Measurements from ENCODE around the gene BMP8A.
"Not testable (repeated sequence)": the region's sequence is repeated elsewhere in the genome, so short reads cannot be mapped to it uniquely, and the experiment has no call there.

The BMP8A gene

DNA sequence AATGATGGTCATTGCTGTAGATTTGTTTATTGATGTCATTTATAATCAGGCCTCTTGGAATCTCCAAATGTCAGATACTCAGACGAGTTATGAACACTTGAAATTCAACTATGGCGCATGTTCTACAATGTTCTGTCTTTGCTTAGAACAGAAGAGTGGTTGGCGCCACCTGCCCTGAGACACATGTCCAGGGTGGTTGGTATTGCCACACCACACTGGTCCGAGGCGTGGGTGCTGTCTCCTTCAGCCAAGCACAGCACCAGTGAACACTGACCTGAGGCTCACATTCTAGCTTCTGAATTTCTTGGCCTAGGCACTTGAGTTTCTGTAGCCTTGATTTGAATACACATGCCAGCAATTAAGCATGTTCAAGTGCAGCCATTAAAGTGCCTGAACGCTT, 10.1 kb upstream of the BMP8A start:
- no peak for DNase-seq

GRCh38 chr1:39483276-39483675, 8.2 kb upstream of the BMP8A start:
- no peak for DNase-seq

DNA sequence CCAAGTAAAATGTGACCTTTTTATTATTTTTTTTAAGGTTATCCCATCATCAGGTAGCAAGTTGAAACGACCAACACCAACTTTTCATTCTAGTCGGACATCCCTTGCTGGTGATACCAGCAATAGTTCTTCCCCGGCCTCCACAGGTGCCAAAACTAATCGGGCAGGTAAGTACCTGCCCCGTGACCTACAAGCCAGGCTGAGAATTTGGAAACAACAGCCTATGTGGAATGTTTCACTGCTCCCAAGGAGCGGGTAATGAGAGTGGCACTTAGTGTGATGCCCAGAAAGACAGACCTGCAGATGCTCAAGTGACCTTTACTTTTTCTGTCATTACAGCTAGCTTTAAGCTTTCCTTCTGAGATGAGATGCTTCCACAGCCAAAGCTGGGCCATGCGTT, 6.9 kb upstream of the BMP8A start:
- no peak for DNase-seq

- peak in 22 of 58 donors; percentile 11 to 67 (median 30) for DNase-seq
Observed at GRCh38 chr1:39485046-39485803, 6.2 kb upstream of the BMP8A start.

- peak in 1 of 58 donors; percentile 26 for DNase-seq
Observed at GRCh38 chr1:39488012-39488545, 3.4 kb upstream of the BMP8A start.

DNA sequence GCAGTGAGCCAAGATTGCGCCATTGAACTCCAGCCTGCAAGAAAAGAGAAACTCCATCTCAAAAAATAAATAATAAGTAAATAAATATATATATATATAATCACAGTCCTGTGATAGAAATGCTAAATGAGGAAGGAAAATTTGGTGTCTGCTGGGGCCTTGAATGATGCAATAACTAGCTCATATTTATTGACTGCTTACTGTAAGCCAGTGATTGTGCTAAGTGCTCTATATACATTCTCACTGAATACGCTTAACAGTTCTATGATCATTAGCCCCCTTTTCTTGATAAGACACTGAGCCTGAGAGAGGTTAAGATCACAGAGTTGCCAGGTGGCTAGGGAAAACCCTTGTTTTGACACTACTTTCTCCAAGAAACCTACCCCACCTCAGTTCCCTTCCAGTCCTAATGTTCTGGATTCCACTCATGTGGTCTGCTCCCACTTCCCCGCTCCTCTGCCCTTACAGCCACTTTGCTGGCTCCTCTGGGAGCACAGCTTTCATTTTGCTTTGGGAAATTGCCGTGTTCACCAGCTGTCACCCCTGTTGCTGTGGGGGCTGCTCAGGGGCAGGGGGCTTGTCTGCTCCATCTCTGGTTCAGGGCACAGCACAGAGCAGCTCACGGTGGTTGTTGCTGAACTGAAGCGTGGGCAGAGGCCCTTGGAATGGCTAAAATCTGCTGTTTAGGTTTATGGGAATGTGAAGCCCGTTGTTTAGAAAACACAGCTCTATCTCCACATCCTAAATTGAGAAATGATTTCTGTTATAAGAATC, 2.5 kb upstream of the BMP8A start:
- DNase-seq, result no peak

DNA sequence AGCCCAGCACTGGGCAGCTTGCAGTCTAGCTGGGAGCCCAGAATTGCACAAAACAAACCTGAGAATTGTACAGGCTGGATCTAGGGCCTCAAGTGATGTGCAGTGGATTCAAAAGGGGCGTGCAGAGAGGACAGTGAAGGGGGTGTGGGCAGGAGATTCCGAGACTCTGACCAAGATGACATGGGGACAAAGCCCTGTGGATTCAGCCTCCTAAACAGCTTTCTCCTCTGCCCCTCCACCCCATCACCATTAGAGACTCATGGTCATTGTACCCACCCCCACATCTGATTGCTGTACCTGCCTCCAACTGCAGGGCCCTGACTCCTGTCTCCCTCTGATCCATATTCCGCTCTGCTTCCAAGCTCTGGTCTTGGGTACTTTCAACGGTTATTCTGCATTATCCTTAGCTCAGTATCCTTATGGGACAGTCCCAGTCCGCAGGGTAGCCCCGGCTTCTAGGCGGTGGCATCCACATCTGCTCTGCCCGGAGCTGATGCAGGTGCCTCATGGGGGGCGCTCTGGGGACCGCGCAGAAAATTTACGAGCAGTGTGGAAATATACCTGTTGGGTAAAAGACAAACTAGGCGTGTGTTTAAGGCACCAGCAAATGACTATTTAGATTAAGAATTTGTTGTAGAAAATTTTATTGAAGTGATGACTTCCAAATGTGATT, 1.7 kb upstream of the BMP8A start:
- DNase-seq, result no peak

DNA sequence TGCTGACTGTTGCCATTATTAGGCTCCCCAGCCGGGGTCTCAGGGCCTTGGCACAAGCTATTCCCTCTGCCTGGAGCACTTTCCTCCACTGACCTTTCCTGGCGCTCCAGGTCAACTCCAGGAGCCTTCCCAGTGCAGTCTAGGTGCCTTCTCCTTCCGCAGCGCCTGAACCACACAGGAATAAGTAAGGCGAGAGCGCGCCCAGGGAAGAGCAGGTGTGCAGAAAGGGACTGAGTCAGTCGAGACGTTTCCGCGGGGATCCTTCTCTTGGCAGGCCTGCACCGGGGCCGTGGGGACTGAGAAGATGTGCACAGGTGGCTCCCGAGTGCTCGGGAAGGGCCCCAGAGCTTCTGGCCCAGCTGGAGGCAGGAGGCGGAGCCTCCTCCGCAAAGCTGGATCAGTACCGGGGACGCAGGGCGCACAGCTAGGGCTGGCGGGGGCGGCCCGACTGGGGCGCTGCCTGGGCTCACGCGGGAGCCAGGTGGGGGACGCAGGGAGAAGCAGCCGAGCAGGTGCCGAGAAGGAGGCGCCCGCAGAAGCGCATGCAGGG, 765 bp upstream of the BMP8A start:
- peak in 11 of 58 donors; percentile 16 to 63 (median 23) for DNase-seq

- not testable (repeated sequence) for DNase-seq
Observed at GRCh38 chr1:39492118-39493042, 944 bp downstream of the BMP8A start.

DNA sequence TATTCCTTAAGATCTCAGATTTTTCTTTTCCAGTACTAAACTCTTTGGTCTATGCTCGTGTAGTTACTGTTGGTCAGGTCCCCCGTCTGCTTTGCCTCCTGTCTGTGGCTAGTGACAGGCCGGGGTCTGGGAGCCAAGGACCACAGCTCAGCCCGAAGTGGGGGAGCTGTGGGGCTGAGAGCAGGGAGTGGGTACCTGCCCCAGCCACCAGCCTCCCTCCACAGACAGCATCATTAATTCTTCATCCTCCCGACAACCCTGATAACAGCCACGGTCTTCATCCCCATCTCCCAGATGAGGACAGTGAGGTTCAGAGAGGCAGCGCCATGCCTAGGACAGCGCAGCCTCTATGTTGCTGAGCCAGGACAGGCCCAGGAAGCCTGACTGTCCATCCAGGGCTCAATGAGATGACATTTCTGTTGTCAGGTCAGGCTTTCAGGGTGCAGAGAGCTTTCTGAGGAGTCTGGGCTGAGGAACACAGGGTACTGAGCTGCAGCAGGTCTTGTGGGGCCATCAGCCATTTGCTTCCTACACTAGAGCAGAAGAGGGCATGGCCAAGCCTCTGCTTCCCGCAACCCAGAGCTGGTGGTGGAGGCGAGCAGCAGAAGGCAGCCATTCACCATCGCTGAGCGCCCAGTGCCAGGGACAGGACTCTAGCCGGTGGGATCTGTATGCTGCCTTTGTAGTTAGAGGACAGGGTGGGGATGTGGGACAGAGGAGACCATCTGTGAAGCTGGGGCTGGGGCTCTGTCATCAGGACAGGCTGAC, 1.8 kb downstream of the BMP8A start:
- DNase-seq, result peak in 4 of 58 donors; percentile 10 to 26 (median 14)

DNA sequence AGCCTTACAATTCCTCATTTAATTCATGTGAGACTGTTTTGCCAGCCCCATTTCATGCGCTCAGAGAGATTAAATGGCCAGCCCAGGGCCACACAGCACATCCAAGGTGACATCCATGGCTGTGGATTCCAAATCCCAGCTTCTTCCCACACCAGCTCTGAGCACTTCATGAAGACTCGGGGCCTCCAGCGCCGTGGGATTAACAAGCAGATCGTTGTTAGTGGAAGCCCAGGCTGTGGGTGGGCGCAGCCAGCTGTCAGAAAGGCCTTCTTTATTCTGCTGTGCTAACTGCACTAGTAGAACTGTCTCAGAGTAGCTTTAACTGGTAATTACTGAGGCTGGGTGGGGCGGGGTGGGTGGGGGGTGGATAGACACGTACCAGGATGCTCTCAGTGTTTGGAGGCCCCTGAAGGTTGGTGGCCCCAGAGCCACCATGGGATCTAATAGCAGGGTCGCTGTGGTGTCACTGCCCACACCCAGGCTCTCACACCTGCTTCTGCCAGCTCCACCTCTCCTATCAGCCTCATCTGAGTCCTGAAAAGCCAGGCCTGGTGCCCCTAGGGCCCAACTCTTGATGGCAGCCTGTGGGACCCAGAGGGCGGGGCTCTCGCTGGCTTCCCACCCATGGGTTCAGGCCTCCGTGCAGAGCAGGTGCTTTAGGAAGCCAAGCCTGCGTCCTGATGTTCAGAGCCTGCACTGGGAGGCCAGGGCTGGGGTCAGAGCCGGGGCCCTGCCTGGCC, 3.4 kb downstream of the BMP8A start:
- DNase-seq, result peak in 14 of 58 donors; percentile 11 to 56 (median 28)

DNA sequence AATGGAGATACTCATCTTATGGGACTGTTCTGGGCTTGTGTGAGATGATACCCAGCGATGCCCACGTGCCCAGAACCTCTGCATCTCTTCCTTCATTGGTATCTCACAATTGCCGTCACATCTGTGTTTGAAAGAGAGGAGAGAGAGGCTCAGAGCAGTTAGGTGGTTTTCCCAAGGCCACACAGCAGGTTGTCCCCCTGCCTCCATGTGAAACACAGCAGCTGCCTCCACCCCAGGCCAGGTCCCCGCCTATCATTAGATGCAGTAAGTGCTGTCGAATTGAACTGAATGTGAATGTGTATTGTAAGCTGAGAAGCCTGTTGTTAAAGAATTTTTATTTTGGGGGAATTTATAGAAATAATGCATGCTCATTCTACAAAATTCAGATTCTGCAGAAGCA, 5.1 kb downstream of the BMP8A start:
- not testable (repeated sequence) for DNase-seq

DNA sequence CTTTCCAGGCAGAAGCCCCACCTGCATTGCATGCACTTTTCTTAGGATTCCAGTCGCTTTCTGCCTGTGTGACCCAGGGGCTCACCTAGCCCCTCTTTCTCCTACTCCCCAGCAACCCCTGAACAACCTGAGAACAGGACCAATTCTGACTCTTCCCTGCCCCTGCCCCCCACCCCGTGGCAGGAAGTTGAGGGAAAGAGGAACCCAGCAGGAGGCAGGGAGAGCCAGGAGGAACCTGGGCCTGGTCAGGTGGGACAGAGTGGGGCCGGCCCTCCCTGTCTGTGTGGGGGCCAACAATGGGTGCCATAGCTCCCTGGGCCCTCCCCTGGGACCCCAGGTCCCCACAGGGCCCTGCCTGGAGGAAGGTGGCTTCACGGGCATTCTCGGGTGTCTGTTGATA, 6.1 kb downstream of the BMP8A start:
- no peak for DNase-seq

GRCh38 chr1:39498096-39498710, 6.8 kb downstream of the BMP8A start:
- not testable (repeated sequence) for DNase-seq

GRCh38 chr1:39498821-39499220, 7.4 kb downstream of the BMP8A start:
- not testable (repeated sequence) for DNase-seq

GRCh38 chr1:39499668-39500067, 8.2 kb downstream of the BMP8A start:
- DNase-seq, result no peak

DNA sequence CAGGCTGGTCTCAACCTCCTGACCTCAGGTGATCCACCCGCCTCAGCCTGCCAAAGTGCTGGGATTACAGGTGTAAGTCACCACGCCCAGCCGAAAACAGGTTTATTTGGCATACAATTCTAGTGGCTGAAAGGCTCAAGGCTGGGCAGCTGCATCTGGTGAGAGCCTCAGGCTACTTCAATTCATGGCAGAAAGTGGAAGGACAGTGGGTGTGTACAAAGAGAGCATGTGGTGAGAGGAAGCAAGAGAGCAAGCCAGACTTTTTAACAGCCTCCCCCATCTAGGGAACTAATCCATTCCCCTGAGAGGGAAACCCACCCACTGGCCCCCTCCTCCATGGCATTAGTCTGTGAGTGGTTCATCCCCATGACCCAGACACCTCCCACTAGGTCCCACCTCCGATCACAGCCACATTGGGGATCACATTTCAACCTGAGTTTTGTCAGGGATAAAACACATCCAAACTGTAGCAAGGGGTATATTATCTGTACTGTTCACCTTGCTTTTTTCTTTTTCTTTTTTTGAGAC, 9.5 kb downstream of the BMP8A start:
- no peak for DNase-seq

GRCh38 chr1:39501666-39502065, 10.2 kb downstream of the BMP8A start:
- peak in 1 of 58 donors; percentile 8 for DNase-seq
